GM21423 (cell line): Measurements from ENCODE around the gene RPS24.

ENCODE experiments used
- ATAC-seq: cut with Tn5 transposase; IDR thresholded peaks from one replicate; pipeline ENCODE4 v1.9.1; 2021; ENCODE audit warnings: mild to moderate bottlenecking, moderate library complexity; ENCODE audit not compliant: unreplicated experiment

The RPS24 gene

DNA sequence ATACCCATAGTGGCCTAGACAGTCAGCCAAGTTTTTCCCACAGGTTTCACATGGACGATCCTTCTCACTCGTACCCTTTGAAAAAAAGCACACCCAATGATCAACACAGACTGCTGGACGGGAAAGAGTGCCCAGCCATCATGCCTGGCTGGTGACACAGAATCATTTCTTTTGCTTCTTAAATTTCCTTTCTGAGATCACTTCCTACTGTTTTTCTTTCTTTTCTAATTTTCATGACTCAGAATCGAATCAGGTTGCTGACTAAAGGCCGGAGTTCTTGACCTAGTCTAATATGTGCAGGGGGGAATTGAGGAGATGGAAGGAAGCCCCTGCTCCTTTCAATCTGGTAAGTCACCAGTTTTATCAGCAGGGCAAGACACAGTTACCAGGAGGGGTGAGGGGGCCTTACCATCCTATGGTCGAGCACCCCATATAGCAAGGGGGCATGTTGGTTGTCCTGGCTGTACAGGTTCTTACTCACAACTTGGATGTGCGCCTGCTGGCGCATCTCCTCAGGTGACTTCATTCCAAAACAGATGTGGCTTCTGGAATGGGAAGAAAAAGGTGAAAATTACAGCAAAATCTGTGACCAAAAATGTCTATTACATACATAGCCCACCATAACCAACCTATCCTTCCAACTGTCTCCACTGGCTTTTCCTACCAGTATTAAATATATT, 7.8 kb upstream of the RPS24 start:
- no peak for ATAC-seq

DNA sequence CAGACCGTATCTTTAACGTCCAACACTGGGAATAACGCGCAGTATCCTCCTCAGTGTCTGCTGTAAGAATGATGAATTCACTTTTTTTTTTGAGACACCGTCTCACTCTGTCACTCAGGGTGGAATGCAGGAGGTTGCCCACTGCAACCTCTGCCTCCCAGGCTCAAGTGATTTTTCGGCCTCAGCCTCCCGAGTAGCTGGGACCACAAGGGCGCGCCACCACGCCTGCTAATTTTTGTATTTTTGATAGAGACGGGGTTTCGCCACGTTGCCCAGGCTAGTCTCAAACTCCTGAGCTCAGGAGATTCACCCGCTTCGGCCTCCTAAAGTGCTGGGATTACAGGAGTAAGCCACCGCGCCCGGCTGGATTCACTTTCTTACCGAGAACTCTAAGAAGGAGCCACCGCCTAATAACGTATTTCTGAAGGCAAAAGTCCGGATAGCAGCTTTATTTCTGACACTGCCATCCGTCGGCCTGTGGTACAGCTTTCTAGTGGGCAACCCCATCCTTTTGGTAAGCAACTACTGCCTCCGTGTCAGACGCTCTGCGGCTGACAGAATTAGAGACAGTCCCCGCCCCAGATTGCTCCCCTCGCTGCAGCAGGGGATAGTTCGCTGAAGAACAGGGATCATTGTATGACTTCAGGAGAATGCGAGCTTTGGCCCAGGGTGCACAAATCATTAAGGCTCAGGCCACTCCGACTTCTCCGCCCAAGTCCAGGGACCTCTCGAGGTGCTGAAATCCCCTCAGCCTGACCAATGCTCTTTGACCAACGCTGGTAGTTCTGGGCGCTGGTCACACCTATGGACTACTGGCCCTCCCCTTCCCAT, 5.0 kb upstream of the RPS24 start:
- ATAC-seq: no peak

DNA sequence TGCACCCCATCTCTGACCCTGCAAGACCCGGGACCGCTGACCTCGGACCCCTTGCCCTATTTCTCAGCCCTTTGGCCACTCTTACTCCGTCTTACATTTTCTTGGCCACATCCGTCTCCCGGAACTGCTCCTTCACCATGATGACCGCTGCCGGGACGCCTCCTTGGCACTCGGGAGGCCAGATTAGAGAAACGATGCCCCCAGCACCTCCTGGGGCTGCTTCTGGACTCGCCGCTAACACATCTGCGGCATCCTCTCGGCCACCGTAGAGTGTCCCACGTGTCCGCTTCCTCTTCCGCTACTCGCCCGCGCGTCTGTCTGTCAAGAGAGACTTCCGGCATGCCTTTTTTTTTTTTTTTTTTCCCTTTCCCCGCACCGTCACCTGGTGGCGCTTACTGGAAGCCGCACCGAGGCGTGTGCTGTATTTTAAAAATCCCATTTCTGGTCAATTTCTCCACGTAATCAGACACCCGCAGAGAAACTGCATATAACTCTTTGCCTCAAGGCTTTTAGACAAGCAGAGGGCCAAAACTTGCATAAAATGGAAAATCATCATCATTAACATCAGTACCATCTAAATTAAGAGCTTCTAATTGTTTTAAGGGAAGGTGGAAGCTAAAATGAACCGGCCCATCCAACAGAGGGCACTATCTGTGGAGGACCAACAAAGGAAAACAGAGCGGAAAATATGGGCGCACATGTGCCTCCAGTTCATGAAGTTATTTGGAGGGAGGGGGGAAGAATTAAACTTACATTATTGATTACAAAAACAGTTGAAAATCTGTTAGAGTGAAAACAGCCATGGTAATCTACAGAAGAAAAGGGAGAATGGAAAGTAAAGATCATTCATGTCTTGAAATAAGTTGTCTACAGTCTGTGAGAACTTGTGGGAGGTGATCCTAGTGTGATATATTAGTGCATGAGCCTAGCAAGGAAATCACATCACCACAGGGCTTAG, 4.1 kb upstream of the RPS24 start, which contains the start of gene POLR3A:
POLR3A (minus strand) TSS at position 247 of the 958 bp plus-strand sequence; CDS start at position 139, 108 bp downstream.
- peak; percentile 48 for ATAC-seq

DNA sequence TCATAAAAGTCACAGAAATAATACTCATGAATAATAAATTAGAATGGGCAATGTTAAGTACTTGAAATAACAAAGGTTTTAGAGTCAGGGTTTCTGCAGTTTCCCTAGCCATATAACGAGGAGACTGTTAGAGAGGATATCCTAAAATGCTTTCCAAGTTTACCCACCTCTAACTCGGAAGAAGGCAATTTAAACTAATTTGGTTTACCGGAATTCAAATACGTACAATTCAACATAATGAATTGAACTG, 351 bp upstream of the RPS24 start:
- no peak for ATAC-seq

DNA sequence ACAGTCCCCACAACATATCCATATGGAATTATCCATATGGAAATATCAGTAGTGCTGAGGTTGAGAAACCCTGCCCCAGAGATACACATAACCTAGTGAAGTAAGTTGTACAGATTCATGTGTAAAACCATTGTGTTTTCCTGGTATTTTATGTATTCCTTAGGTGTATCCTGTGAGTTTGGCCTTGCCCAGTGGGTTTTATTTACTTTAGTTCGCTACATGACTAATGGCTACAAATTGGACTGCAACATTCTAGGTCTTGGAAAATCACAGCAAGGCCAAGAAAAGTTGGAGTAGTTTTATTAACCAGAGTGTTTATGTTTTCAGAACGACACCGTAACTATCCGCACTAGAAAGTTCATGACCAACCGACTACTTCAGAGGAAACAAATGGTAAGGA, 1.4 kb downstream of the RPS24 start:
- ATAC-seq: no peak

DNA sequence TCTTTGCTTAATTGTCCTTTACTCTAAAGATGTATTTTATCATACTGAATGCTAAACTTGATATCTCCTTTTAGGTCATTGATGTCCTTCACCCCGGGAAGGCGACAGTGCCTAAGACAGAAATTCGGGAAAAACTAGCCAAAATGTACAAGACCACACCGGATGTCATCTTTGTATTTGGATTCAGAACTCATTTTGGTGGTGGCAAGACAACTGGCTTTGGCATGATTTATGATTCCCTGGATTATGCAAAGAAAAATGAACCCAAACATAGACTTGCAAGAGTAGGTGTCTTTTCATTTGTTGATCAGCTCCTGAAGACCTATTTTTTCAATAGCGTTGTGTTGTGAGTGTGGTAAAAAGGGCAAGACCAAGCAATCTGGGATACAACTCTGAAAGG, 1.8 kb downstream of the RPS24 start:
- ATAC-seq: no peak

DNA sequence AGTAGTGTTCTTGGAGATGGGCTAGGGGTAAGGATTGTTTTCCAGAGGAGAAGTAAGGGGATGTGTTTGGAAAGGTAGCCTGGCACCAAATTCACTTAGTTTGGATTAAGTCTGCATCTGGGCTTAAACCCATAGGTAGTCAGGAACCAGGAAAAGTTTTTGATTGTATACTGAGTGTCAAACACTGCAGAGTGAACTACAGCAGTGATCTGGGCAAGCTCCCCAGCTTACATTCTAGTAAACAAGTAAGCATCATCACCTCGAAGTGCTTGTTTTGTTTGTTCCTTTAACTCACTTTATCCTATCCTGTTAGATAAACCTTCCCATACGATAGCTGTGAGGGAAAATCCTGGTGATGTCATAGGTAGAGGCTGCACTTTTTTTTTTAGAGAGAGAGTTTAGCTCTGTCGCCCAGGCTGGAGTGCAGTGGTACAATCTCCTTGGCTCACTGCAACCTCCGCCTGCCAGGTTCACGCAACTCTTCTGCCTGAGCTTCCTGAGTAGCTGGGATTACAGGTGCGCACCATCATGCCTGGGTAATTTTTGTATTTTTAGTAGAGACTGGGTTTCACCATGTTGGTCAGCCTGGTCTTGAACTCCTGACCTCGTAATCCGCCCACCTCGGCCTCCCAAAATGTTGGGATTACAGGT, 2.4 kb downstream of the RPS24 start:
- ATAC-seq: no peak

DNA sequence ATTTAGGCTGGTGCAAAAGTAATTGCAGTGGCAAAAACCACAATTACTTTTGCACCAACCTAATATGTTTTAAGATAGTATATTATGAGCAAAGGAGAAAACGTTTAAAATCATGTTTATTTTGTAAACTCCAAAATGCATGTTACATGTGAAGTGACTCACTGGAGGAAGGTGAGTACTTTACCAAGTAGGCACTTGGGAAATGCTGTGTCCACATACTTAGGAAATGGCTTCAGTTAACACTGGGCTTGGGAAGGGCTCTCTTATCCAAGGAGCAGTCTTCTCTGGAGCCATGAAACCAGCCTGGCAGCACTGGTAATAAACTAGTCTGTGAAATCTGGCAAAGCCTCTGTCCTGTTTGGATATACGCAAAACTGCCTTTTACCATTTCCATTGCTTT, 4.4 kb downstream of the RPS24 start:
- ATAC-seq: no peak

DNA sequence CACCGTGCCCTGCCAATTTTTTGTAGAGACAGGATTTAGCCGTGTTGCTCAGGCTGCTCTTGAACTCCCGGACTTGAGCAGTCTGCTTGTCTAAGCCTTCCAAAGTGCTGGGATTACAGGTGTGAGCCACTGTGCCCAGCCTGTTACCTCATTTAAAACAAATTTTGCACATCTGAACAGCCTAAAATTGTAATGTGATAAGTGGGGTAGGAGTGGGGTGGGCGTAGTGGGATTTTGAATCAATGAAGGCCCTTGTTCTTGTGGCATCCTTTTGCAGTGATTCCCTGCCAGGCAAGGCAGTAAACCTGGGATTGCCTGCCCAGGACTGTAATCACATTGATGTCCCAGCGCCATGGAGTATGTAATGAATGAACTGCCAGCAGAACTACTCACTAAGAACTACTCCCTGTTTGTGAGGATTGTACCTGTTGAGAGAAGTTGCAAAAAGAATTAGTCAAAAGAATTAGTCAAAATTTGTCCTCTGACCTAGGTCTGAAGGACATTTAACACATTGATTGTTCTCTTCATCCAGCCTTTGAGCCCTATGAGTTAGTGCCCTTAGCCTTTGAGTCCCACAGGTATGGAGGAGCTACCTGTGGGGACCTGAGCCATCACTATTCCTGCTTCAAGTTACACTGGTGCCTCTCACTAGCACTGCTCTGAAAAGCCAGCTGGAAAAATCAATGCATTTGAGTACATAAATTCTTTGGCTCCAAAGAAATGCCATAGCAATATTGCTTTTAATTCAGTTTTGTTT, 5.3 kb downstream of the RPS24 start:
- no peak for ATAC-seq

DNA sequence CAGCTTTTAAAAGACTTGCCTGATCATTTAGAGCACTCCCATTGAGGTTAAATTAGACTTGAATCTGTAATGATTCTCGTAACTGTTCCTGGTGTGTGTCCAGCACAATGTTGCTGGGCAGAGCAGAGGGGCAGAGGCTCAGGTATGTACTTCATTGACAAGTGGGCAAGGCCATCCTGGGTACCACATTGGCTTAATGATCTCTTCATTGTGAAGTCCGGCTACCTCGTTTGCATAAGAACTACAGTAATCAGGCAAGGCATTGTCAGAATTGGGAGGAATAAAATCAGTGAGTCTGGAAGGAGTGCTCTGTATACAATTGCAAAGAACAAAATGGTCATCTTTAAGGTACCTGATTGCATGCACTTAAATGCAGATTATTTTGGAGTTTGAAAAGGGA, 6.1 kb downstream of the RPS24 start:
- ATAC-seq: no peak

DNA sequence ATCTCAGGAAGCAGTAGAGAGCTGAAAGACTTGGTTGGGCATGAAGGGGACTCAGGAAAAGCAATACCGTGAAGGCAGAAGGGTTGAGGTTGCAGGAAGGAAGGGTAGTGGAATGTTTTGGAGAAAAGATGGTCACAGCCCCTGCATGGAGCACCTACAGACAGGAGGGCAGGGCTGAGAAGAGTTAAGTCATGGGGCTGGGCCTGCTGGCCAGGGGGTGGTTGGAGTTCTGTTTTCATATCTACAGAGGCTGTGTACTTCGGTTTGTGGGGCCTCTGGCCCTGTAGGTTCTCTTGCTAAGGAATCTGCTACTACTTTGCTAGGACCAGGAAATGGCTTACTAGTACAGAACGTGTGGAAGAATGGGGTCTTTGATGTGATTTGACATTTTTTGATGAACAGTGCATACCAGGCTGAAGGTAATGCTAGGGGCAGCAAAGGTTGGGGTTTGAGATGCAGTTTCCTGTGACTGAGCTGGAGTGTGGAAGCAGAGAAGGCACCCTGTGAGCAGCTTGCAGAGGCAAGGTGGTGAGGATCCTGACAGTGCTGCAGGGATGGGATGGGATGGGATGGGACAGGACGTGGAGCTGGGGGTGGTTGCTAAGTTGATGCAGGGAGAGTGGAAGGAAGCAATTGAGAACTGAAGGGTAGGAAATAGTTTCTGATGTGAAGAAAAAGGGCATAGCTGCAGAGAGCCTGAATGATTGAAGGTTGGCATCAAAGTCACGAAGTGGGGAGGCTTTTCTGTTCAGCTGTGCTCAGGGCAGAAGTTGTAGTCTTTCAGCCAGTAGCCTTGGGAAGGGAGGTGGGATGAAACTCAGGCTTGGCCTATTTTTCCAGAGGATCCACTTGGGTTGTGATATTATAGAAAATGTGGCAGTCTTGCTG, 7.8 kb downstream of the RPS24 start:
- ATAC-seq: no peak

DNA sequence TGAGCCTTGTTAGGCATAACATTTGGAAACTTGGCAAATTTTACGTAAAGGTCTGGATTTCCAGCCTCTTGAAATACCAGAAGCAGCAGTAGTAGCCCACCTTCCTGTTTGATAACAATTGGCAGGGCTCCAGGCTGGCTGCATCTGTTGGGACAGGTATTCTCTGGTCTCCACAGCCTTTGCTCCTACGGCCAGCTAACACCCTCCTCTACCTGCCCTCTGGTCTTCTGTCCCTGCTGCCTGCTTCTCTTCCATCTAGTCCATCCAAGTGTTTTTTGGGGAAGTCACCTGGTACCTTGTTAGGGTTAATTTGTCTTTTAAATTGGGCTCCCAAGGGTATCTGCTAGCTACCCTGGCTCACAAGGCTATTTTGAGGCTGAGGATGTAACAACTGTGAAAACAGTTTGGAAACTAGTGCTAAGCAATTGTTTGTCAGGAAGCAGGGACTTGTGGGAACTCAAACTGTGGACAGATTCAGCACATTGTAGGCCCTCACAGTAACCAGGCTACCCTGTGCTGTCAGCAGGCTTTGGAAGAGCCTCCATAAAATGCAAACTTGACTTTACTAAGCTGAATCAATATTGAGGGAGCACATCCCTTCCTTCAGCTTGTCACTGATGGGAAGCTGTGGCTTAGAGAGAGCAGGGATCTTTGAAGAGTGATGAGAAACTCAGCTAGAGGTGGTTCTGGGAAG, 8.5 kb downstream of the RPS24 start:
- no peak for ATAC-seq

DNA sequence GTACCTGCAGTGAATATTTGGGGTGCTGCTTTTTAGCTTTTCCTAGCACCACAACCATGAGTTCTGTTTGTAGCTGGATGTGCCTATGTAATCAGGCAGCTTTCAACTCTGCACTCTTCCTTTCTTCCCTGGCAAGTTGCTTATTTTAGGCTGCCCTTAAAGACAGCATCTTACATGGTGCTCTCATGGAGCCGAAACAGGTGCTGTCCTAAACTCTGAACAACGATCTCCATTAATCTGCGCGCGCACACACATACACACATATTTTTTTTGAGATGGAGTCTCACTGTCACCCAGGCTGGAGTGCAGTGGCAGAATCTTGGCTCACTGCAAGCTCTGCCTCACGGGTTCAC, 9.1 kb downstream of the RPS24 start:
- no peak for ATAC-seq

DNA sequence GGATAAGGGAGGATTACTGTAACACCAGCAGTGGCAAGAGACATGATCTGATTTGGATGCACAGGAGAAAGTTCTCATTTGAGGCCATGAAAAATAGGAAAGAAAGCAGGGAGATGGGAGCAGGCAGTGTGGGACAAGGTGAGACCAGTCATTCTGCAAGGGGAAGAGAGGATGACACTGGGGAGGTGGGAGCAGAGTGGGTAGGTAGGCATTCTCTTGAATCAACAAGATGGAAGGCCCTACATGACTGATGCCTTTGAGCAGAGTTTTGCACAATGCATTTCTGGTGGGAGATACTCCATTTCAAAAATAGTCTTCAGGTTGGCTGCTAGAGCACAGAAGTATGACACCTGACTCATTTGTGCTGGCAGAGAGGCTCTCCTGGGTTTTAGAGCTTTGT, 10.5 kb downstream of the RPS24 start:
- no peak for ATAC-seq

DNA sequence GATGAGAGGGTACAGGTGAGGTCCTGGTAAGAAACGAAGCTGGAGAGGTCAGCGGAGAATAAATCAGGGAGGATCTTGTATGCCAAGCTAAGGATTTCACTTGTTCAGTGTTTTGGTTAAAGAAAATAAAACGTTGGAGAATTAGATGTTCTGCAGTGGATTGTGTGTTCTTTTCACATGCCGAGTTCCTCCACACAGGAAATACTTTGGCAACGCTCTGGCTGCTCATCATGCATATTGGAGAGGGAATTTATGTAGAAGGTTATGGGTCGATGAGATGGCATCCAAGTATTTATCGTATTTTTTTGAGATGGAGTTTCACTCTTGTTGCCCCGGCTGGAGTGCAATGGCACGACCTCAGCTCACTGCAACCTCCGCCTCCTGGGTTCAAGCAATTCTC, 11.0 kb downstream of the RPS24 start:
- ATAC-seq: no peak

DNA sequence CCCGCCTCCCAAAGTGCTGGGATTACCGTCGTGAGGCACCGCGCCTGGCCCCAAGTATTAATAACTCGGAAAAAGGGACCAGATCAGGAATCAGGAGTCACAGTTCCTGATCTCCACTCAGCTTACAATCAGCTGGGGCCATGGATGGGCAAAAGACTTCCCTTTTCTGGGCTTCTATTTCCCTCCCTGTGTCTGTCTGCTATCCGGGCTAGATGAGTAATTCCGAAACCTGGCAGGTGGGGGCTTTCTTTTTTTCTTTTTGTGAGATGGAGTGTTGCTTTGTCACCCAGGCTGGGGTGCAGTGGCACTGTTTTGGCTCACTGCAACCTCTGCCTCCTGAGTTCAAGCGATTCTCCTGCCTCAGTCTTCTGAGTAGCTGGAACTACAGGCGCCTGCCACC, 11.6 kb downstream of the RPS24 start:
- peak; percentile 75 for ATAC-seq

DNA sequence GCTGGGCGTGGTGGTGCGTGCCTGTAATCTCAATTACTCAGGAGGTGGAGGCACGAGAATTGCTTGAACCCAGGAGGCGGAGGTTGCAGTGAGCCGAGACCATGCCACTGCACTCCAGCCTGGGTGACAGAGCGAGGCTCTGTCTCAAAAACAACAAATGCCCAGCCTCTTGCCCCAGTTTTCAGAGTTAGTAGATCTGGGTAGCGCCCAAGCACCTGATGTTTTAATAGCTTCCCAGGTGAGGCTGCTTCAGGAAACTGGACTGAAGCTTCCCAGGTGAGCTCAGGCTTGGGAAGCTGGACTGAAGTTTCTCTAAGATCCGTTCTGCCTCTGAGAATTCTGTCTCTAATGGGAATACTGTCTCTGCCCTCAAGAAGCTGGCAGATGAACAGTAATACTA, 12.2 kb downstream of the RPS24 start:
- ATAC-seq: no peak

DNA sequence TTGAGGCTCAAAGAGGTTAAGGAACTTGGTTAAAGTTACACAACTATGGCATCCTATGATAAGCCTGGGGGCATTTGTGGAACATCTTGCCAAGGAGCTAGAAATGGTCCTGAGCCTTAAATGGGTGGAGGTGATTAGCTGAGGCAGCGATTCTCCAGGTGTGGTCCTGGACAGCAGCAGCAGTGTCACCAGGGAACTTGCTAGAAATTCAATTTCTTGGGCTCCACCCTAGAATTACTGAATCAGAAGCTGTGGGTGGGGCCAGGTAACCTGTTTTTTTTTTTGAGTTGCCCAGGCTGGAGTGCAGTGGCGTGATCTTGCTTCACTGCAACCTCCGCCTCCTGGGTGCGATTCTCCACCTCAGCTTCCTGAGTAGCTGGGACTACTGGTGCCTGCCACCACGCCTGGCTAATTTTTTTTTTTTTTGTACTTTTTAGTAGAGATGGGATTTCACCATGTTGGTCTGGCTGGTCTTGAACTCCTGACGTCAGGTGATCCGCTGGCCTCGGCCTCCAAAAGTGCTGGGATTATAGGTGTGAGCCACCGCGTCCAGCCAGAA, 13.1 kb downstream of the RPS24 start:
- ATAC-seq: no peak
